ENCODE data around the gene CDH6.

DNA sequence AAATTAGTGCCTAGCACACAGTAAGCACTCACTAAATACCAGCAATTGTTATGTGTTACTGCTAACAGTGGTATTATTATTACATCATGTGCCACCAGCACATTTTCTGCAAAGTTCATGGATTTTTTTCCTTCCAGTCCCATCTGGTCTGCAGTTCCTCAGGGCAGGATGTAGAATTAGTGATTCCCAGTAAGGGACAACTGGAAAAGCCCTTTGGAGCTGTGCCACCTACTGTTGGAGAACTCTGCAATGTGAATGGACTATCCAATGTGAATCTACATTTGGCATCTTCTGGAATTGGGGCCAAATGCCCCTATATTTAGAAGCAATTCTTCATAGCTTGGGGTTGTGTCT, 154.0 kb downstream of the CDH6 start:
- TF ChIP-seq GATA3 (IDR thresholded peaks at IDR 0.05; ENCODE audit: low read depth, low read length) = no peak
- TF ChIP-seq GATA2 (IDR thresholded peaks at IDR 0.05; ENCODE audit: low read depth, low read length) = no peak
